ENCODE results near the gene NEUROD4. TPM values are rescaled to one million over a fixed set of nuclear protein-coding genes. Genes with fewer than 3 reads are reported as not detected.

The NEUROD4 gene
- total RNA-seq, 1 donor from 2014 or later = not detected

DNA sequence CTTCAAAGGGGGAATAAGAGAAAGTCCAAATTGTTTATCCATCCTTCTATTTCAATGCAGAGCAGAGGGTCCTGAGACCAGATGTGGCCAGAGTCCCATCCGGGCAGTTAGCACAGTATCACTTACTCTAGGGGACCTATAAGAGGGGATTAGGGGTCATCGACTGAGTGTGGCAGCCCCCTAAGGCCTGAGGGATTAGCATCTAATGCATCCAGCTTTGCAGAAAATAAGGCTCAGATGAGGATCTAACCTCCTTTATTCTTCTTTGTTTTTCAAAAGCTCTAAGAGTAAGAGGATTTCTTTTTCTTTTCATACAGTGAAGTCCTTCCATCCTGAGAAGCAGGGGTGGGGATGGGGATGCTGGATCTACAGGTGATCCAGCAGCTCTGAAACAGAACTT lies 43.5 kb downstream of the NEUROD4 start:
- FAIRE-seq = no peak
- no peak overlapping the region for H3K4me3 ChIP-seq (ENCODE audit: insufficient read depth, low read depth, low read length)

GRCh38 chr12:55065535-55065934 lies 45.8 kb downstream of the NEUROD4 start:
- Mint-ChIP-seq H3K27me3 (ENCODE audit: low read depth, unreplicated experiment) (peaks cover 6% of the 10 kb centered on the region), H3K9me3 (ENCODE audit: unreplicated experiment) (no peaks in the 10 kb centered on the region), H3K4me3 (ENCODE audit: unreplicated experiment) (no peak overlapping the region), H3K4me1 (ENCODE audit: low read depth, unreplicated experiment) (peaks cover 5% of the 10 kb centered on the region), H3K36me3 (ENCODE audit: low read depth, unreplicated experiment) (no peaks in the 10 kb centered on the region), H3K27ac (ENCODE audit: unreplicated experiment) (no peak overlapping the region)
- Histone ChIP-seq H3K27ac (ENCODE audit: low read depth, low read length) (no peak overlapping the region), H3K79me2 (ENCODE audit: insufficient read depth, low read length) (no peaks in the 10 kb centered on the region), H3K27me3 (ENCODE audit: insufficient read depth, low read length) (peaks cover 8% of the 10 kb centered on the region), H3K4me2 (ENCODE audit: low read length) (no peak overlapping the region), H3K9ac (ENCODE audit: low read length) (no peak overlapping the region), H4K20me1 (ENCODE audit: insufficient read depth, low read length) (no peaks in the 10 kb centered on the region), H3K4me3 (ENCODE audit: insufficient read depth, low read depth, low read length) (no peak overlapping the region), H2AFZ (ENCODE audit: low read depth, low read length) (no peak overlapping the region), H3K4me1 (ENCODE audit: insufficient read depth, low read length) (no peaks in the 10 kb centered on the region), H3K9me3 (ENCODE audit: insufficient read depth, low read depth, low read length) (no peaks in the 10 kb centered on the region), H3K36me3 (ENCODE audit: insufficient read depth, low read length) (no peaks in the 10 kb centered on the region)
- DNase-seq (ENCODE audit: low read depth) = no peak
- FAIRE-seq = no peak
- no peak for TF ChIP-seq EZH2 (IDR thresholded peaks at IDR 0.05; ENCODE audit: insufficient read depth, low read length)
- TF ChIP-seq, protein P1, sequence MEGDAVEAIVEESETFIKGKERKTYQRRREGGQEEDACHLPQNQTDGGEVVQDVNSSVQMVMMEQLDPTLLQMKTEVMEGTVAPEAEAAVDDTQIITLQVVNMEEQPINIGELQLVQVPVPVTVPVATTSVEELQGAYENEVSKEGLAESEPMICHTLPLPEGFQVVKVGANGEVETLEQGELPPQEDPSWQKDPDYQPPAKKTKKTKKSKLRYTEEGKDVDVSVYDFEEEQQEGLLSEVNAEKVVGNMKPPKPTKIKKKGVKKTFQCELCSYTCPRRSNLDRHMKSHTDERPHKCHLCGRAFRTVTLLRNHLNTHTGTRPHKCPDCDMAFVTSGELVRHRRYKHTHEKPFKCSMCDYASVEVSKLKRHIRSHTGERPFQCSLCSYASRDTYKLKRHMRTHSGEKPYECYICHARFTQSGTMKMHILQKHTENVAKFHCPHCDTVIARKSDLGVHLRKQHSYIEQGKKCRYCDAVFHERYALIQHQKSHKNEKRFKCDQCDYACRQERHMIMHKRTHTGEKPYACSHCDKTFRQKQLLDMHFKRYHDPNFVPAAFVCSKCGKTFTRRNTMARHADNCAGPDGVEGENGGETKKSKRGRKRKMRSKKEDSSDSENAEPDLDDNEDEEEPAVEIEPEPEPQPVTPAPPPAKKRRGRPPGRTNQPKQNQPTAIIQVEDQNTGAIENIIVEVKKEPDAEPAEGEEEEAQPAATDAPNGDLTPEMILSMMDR (IDR thresholded peaks at IDR 0.05; ENCODE audit: insufficient read depth, low read depth, low read length) = no peak

More for the DNA sequence above, 43.5 kb downstream of the NEUROD4 start:
- Mint-ChIP-seq H3K9me3 (ENCODE audit: unreplicated experiment) (no peaks in the 10 kb centered on the region), H3K4me1 (ENCODE audit: low read depth, unreplicated experiment) (peaks cover 9% of the 10 kb centered on the region), H3K36me3 (ENCODE audit: low read depth, unreplicated experiment) (no peaks in the 10 kb centered on the region), H3K27me3 (ENCODE audit: low read depth, unreplicated experiment) (peaks cover 6% of the 10 kb centered on the region), H3K4me3 (ENCODE audit: unreplicated experiment) (no peak overlapping the region), H3K27ac (ENCODE audit: unreplicated experiment) (no peak overlapping the region)
- H3K79me2 ChIP-seq (ENCODE audit: insufficient read depth, low read length) = no peaks in the 10 kb centered on the region
- no peak overlapping the region for H3K4me2 ChIP-seq (ENCODE audit: low read length)
- no peak overlapping the region for H2AFZ ChIP-seq (ENCODE audit: low read depth, low read length)
- peaks cover 10% of the 10 kb centered on the region for H3K27me3 ChIP-seq (ENCODE audit: insufficient read depth, low read length)
- H4K20me1 ChIP-seq (ENCODE audit: insufficient read depth, low read length) = no peaks in the 10 kb centered on the region
- no peak for TF ChIP-seq EZH2 (IDR thresholded peaks at IDR 0.05; ENCODE audit: insufficient read depth, low read length)
- TF ChIP-seq, protein P1 (IDR thresholded peaks at IDR 0.05; ENCODE audit: insufficient read depth, low read depth, low read length) = no peak
- no peak for DNase-seq (ENCODE audit: low read depth)
- H3K4me1 ChIP-seq (ENCODE audit: insufficient read depth, low read length) = no peaks in the 10 kb centered on the region
- no peaks in the 10 kb centered on the region for H3K36me3 ChIP-seq (ENCODE audit: insufficient read depth, low read length)
- H3K27ac ChIP-seq (ENCODE audit: low read depth, low read length) = no peak overlapping the region
- no peak overlapping the region for H3K9ac ChIP-seq (ENCODE audit: low read length)
- H3K9me3 ChIP-seq (ENCODE audit: insufficient read depth, low read depth, low read length) = no peaks in the 10 kb centered on the region

DNA sequence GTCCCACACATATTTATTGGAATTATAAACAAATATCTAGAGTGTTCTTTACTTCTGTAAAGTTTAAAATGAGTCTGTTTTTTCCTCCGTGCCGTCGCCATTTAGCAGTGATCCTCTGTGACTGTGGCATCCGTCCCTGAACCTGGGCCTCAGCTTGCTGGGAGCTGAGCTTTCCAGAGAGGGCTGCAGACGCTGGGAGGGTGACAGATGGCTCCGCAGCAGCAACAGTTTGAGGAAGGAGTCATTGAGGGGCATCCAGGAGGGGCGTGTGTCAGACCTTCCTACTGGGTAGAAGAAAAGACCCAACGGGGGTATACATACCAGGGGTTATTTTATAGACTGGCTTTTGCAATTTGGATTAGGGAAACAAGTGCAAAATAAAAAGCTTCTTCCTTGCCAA lies 47.9 kb downstream of the NEUROD4 start:
- Histone ChIP-seq H2AFZ (ENCODE audit: low read depth, low read length) (no peak overlapping the region), H3K4me1 (ENCODE audit: insufficient read depth, low read length) (no peaks in the 10 kb centered on the region), H3K4me2 (ENCODE audit: low read length) (no peak overlapping the region), H3K9ac (ENCODE audit: low read length) (no peak overlapping the region), H4K20me1 (ENCODE audit: insufficient read depth, low read length) (no peaks in the 10 kb centered on the region), H3K27ac (ENCODE audit: low read depth, low read length) (no peak overlapping the region), H3K27me3 (ENCODE audit: insufficient read depth, low read length) (peaks cover 8% of the 10 kb centered on the region), H3K4me3 (ENCODE audit: insufficient read depth, low read depth, low read length) (no peak overlapping the region), H3K36me3 (ENCODE audit: insufficient read depth, low read length) (no peaks in the 10 kb centered on the region), H3K79me2 (ENCODE audit: insufficient read depth, low read length) (no peaks in the 10 kb centered on the region), H3K9me3 (ENCODE audit: insufficient read depth, low read depth, low read length) (no peaks in the 10 kb centered on the region)
- TF ChIP-seq EZH2 (IDR thresholded peaks at IDR 0.05; ENCODE audit: insufficient read depth, low read length) = no peak
- TF ChIP-seq, protein P1 (IDR thresholded peaks at IDR 0.05; ENCODE audit: insufficient read depth, low read depth, low read length) = no peak
- no peaks in the 10 kb centered on the region for H3K4me1 Mint-ChIP-seq (ENCODE audit: low read depth, unreplicated experiment)
- H3K27me3 Mint-ChIP-seq (ENCODE audit: low read depth, unreplicated experiment) = peaks cover 6% of the 10 kb centered on the region
- H3K9me3 Mint-ChIP-seq (ENCODE audit: unreplicated experiment) = no peaks in the 10 kb centered on the region
- H3K27ac Mint-ChIP-seq (ENCODE audit: unreplicated experiment) = no peak overlapping the region
- no peak for FAIRE-seq
- DNase-seq (ENCODE audit: low read depth) = no peak
- no peak overlapping the region for H3K4me3 Mint-ChIP-seq (ENCODE audit: unreplicated experiment)
- H3K36me3 Mint-ChIP-seq (ENCODE audit: low read depth, unreplicated experiment) = no peaks in the 10 kb centered on the region

Data from astrocyte (in vitro differentiated cells and primary cell).